GM18909 (cell line): ENCODE measurements around the gene DUSP28.
A peak's percentile ranks its signal among the peaks of the same experiment; 100 is the strongest.
"Not testable (repeated sequence)": the region's sequence is repeated elsewhere in the genome, so short reads cannot be mapped to it uniquely, and the experiment has no call there.

Experiments used
- ATAC-seq: cut with Tn5 transposase; IDR thresholded peaks from one replicate; pipeline ENCODE4 v1.9.1; 2021; ENCODE audit warnings: mild to moderate bottlenecking; ENCODE audit not compliant: unreplicated experiment, poor library complexity

The DUSP28 gene

GRCh38 chr2:240558236-240558761 lies 1.9 kb upstream of the DUSP28 start:
- ATAC-seq: no peak

GRCh38 chr2:240559286-240559685 lies 871 bp upstream of the DUSP28 start:
- ATAC-seq: no peak

GRCh38 chr2:240560480-240561324 lies 545 bp downstream of the DUSP28 start:
- ATAC-seq: peak; percentile 65

GRCh38 chr2:240561325-240561971 lies 1.3 kb downstream of the DUSP28 start:
- peak; percentile 4 for ATAC-seq

GRCh38 chr2:240563231-240563630 lies 3.1 kb downstream of the DUSP28 start:
- not testable (repeated sequence) for ATAC-seq

- no peak for ATAC-seq
Observed at GRCh38 chr2:240563951-240564560, 3.9 kb downstream of the DUSP28 start.

- ATAC-seq: no peak
Observed at GRCh38 chr2:240564561-240565332, 4.6 kb downstream of the DUSP28 start.

GRCh38 chr2:240565333-240566202 lies 5.4 kb downstream of the DUSP28 start:
- peak; percentile 35 for ATAC-seq

GRCh38 chr2:240566203-240567136 lies 6.3 kb downstream of the DUSP28 start:
- peak; percentile 49 for ATAC-seq

- no peak for ATAC-seq
Observed at GRCh38 chr2:240567137-240567871, 7.1 kb downstream of the DUSP28 start.

GRCh38 chr2:240567872-240568677 lies 7.9 kb downstream of the DUSP28 start, which contains the start of gene RNPEPL1:
TSS of gene RNPEPL1 (plus strand) at chr2:240568484. CDS start at chr2:240568587, 103 bp downstream.
- ATAC-seq: peak; percentile 28

GRCh38 chr2:240568678-240569522 lies 8.7 kb downstream of the DUSP28 start:
- peak; percentile 23 for ATAC-seq

GRCh38 chr2:240569523-240569997 lies 9.4 kb downstream of the DUSP28 start:
- ATAC-seq: no peak

GRCh38 chr2:240569998-240570530 lies 9.9 kb downstream of the DUSP28 start:
- no peak for ATAC-seq

- no peak for ATAC-seq
Observed at GRCh38 chr2:240570531-240571313, 10.6 kb downstream of the DUSP28 start.
